ENCODE data around the gene DDX10. TPM values are rescaled to one million over a fixed set of nuclear protein-coding genes. Genes with fewer than 3 reads are reported as not detected.

DDX10 gene
- total RNA-seq, 2 donors from 2014 or later, result 8.0 to 28.2 TPM

DNA sequence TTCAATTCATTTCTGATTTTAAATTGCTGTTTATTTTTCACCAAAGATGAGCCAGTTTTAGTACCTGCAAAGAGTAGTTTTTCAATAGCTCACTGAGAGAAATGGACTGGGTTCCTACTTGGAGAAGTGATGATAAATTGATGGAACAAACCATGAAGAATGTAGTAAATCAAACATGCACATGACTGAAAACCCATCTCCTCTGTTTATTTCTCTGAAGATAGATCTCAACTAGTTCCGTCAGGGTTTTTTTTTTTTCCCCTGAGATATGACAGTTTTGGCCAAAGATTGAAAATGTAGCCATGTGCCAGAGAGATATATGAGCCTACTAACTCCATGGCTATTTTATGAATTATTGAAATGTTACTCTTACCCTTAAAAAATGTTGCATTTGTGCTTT lies 239.6 kb downstream of the DDX10 start:
- Histone ChIP-seq H3K9me3 (no peaks in the 10 kb centered on the region), H3K4me1 (ENCODE audit: control insufficient read depth in 1 of 2, low read depth in 2 of 2) (peaks cover 0 to 9% of the 10 kb centered on the region in 2 donors), H3K36me3 (no peaks in the 10 kb centered on the region), H3K4me3 (no peak overlapping the region), H3K27me3 (replicated peaks; ENCODE audit: insufficient read depth) (no peaks in the 10 kb centered on the region), H3K27ac (no peak overlapping the region)
- DNase-seq (ENCODE audit: low spot score) (no peak), ATAC-seq (ENCODE audit: insufficient number of reproducible peaks, low FRiP score, low read depth) (no peak)
- TF ChIP-seq, protein P1, sequence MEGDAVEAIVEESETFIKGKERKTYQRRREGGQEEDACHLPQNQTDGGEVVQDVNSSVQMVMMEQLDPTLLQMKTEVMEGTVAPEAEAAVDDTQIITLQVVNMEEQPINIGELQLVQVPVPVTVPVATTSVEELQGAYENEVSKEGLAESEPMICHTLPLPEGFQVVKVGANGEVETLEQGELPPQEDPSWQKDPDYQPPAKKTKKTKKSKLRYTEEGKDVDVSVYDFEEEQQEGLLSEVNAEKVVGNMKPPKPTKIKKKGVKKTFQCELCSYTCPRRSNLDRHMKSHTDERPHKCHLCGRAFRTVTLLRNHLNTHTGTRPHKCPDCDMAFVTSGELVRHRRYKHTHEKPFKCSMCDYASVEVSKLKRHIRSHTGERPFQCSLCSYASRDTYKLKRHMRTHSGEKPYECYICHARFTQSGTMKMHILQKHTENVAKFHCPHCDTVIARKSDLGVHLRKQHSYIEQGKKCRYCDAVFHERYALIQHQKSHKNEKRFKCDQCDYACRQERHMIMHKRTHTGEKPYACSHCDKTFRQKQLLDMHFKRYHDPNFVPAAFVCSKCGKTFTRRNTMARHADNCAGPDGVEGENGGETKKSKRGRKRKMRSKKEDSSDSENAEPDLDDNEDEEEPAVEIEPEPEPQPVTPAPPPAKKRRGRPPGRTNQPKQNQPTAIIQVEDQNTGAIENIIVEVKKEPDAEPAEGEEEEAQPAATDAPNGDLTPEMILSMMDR (IDR thresholded peaks at IDR 0.05), result no peak

DNA sequence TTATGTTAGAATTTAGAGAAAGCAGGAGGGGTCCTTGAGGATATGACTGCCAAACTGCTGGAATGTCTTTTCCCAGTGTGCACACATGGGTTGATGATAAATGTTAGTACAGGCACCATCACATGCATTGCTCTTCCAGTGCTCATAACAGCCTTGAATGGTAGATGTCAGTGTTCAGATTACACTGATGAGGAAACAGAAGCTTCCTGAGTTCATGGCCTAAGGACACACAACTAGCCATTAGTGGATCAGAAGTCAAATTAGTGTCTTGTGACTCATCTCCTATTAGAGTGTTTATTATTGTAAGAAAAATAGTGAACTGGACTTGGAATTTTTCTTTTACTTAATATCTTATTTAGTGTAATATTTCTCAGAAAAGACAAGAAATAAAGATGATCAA lies 241.5 kb downstream of the DDX10 start:
- Histone ChIP-seq H3K27ac (no peak overlapping the region), H3K9me3 (no peaks in the 10 kb centered on the region), H3K36me3 (no peaks in the 10 kb centered on the region), H3K4me3 (no peak overlapping the region), H3K4me1 (ENCODE audit: control insufficient read depth in 1 of 2, low read depth in 2 of 2) (peaks cover 0 to 9% of the 10 kb centered on the region in 2 donors), H3K27me3 (replicated peaks; ENCODE audit: insufficient read depth) (no peaks in the 10 kb centered on the region)
- no peak for ATAC-seq (ENCODE audit: insufficient number of reproducible peaks, low FRiP score, low read depth)
- TF ChIP-seq, protein P1 (IDR thresholded peaks at IDR 0.05), result no peak
- no peak for DNase-seq (ENCODE audit: low spot score)

DNA sequence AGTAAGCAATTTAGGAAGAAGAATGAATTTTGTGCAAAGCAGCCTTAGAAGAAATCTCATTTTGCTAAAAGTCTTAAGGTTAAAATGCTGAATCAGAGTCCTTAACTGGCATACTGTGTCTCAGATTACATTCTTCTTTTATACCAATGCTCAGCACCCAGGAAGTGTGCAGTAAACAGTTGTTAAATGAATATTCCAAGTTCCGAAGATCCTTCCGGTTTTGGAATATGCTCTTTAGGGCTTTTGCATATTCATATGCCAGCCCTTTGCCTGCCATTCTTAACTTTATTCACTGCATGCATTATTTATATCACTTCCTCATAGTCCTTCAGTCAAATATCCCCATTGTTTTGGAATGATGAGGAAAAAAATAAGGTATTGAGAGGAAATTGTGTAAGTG lies 242.0 kb downstream of the DDX10 start:
- peaks cover 0 to 9% of the 10 kb centered on the region in 2 donors for H3K4me1 ChIP-seq (ENCODE audit: control insufficient read depth in 1 of 2, low read depth in 2 of 2)
- TF ChIP-seq, protein P1 (IDR thresholded peaks at IDR 0.05), result no peak
- no peak for ATAC-seq (ENCODE audit: insufficient number of reproducible peaks, low FRiP score, low read depth)
- H3K36me3 ChIP-seq, result no peaks in the 10 kb centered on the region
- no peak overlapping the region for H3K4me3 ChIP-seq
- no peaks in the 10 kb centered on the region for H3K9me3 ChIP-seq
- H3K27me3 ChIP-seq (replicated peaks; ENCODE audit: insufficient read depth), result no peaks in the 10 kb centered on the region
- H3K27ac ChIP-seq, result no peak overlapping the region
- DNase-seq (ENCODE audit: low spot score), result no peak

- DNase-seq (ENCODE audit: low spot score), result no peak
- ATAC-seq (ENCODE audit: insufficient number of reproducible peaks, low FRiP score, low read depth), result no peak
- H3K27me3 ChIP-seq (replicated peaks; ENCODE audit: insufficient read depth), result no peaks in the 10 kb centered on the region
- H3K4me1 ChIP-seq (ENCODE audit: control insufficient read depth in 1 of 2, low read depth in 2 of 2), result peaks cover 0 to 9% of the 10 kb centered on the region in 2 donors
- H3K27ac ChIP-seq, result no peak overlapping the region
- TF ChIP-seq, protein P1 (IDR thresholded peaks at IDR 0.05), result no peak
- H3K9me3 ChIP-seq, result no peaks in the 10 kb centered on the region
- no peak overlapping the region for H3K4me3 ChIP-seq
- H3K36me3 ChIP-seq, result no peaks in the 10 kb centered on the region
Observed at GRCh38 chr11:108909041-108909440, 244.2 kb downstream of the DDX10 start.

DNA sequence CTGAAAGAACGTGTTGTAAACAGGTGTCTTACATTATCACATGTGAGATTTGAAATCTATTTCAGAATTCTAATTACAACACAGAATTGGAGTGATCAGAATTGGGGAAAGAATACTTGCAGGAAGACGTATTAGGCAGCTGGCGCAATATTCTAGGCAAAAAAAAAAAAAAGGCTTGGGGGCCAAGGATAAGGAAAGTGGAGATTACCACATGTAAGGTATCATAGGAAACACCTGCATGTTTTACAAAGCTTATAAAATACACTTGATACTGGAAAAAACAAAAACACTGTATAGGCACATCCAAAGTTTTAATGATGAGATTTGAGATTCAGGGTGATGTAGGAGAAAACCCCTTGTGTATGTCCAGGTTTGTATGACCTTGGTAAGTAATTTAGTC lies 245.1 kb downstream of the DDX10 start:
- peaks cover 0 to 9% of the 10 kb centered on the region in 2 donors for H3K4me1 ChIP-seq (ENCODE audit: control insufficient read depth in 1 of 2, low read depth in 2 of 2)
- no peaks in the 10 kb centered on the region for H3K9me3 ChIP-seq
- no peak overlapping the region for H3K27ac ChIP-seq
- H3K27me3 ChIP-seq (replicated peaks; ENCODE audit: insufficient read depth), result no peaks in the 10 kb centered on the region
- no peak overlapping the region for H3K4me3 ChIP-seq
- no peaks in the 10 kb centered on the region for H3K36me3 ChIP-seq
- TF ChIP-seq, protein P1 (IDR thresholded peaks at IDR 0.05), result no peak
- ATAC-seq (ENCODE audit: insufficient number of reproducible peaks, low FRiP score, low read depth) (no peak), DNase-seq (ENCODE audit: low spot score) (no peak)
